ENCODE measurements around the gene PIK3C2A. TPM values are rescaled to one million over a fixed set of nuclear protein-coding genes. Genes with fewer than 3 reads are reported as not detected.
"Not testable (repeated sequence)": the region's sequence is repeated elsewhere in the genome, so short reads cannot be mapped to it uniquely, and the experiment has no call there.

The PIK3C2A gene
- total RNA-seq, 4 donors from 2014 or later: 30.5 to 46.7 (median 40.8) TPM

DNA sequence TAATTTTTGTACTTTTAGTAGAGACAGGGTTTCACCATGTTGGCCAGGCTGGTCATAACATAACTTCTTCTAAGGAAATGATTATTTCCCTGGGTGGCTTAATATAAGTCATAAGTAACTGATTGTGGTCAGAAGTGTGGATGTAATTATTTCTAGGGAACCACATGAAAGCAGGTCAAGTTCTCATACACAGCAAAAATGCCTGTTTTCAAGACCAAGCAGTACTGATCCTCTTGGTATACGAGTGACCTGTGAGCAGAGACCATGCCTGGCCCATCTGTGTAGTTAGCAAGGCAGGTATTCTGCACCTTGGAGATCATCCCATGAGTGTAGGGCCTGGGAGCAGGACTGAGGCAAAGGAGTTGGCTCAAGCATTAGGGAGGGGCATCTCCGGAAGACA, 36.3 kb upstream of the PIK3C2A start:
- TF ChIP-seq, protein P1, sequence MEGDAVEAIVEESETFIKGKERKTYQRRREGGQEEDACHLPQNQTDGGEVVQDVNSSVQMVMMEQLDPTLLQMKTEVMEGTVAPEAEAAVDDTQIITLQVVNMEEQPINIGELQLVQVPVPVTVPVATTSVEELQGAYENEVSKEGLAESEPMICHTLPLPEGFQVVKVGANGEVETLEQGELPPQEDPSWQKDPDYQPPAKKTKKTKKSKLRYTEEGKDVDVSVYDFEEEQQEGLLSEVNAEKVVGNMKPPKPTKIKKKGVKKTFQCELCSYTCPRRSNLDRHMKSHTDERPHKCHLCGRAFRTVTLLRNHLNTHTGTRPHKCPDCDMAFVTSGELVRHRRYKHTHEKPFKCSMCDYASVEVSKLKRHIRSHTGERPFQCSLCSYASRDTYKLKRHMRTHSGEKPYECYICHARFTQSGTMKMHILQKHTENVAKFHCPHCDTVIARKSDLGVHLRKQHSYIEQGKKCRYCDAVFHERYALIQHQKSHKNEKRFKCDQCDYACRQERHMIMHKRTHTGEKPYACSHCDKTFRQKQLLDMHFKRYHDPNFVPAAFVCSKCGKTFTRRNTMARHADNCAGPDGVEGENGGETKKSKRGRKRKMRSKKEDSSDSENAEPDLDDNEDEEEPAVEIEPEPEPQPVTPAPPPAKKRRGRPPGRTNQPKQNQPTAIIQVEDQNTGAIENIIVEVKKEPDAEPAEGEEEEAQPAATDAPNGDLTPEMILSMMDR (IDR thresholded peaks at IDR 0.05): no peak
- TF ChIP-seq POLR2A (IDR thresholded peaks at IDR 0.05): no peak
- 51 to 54% methylated on average over 2 of the region's 2 CpGs for WGBS, 2 donors
- intact Hi-C loops (cut with DNase I; ENCODE audit: low total_unique reads): no loop called here
- H3K4me3 ChIP-seq (ENCODE audit: low read depth, poor library complexity, severe bottlenecking): no peak overlapping the region
- no peak for DNase-seq (ENCODE audit: low spot score in 2 of 2)

DNA sequence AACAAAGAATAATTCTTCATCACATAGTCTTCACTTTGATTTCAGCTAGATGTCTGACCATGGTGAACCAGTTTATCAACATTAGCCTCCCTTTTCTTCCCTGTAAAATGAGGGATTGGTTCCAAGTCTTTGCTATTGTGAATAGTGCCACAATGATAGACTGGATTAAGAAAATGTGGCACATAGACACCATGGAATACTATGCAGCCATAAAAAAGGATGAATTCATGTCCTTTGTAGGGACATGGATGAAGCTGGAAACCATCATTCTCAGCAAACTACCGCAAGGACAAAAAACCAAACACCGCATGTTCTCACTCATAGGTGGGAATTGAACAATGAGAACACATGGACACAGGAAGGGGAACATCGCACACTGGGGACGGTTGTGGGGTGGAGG, 35.2 kb upstream of the PIK3C2A start:
- WGBS, 2 donors: 94 to 95% methylated on average over 4 of the region's 4 CpGs
- H3K4me3 ChIP-seq (ENCODE audit: low read depth, poor library complexity, severe bottlenecking); intact Hi-C loops (cut with DNase I; ENCODE audit: low total_unique reads); DNase-seq (ENCODE audit: low spot score in 2 of 2): not testable (repeated sequence)

DNA sequence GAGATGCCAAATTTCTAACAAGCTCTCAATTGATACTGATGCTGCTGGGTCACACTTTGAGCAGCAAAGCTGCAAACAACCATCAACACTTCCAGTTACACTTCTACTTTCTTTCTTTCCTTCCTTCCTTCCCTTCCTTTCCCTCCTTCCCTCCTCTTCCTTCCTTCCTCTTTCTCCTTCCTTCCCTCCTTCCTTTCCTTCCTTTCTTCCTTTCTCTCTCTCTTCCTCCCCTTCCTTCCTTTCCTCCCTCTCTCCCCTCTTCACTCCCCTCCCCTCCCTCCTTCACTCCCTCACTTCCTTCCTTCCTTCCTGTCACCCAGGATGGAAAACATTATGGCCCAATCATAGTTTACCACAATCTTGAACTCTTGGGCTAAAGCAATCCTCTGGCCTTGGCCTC, 33.0 kb upstream of the PIK3C2A start:
- DNase-seq (ENCODE audit: low spot score in 2 of 2): no peak
- intact Hi-C loops (cut with DNase I; ENCODE audit: low total_unique reads): no loop called here

DNA sequence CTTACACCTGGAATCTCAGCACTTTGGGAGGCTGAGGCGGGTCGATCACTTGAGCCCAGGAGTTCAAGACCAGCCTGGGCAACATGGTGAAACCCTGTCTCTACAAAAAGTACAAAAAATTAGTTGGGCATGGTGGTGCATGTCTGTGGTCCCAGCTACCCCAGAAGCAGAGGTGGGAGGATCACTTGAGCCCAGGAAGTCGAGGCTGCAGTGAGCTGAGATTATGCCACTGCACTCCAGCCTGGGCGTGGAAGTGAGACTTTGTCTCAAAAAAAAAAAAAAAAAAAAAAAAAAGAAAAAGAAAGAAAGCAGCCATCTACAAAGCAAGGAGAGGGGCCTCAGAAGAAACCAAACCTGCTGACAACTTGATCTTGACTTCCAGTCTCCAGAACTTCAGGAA, 32.1 kb upstream of the PIK3C2A start:
- WGBS, 2 donors: 79 to 89% methylated on average over 4 of the region's 4 CpGs
- not testable (repeated sequence) for H3K4me3 ChIP-seq (ENCODE audit: low read depth, poor library complexity, severe bottlenecking)

More for the DNA sequence above, 33.0 kb upstream of the PIK3C2A start:
- H3K4me3 ChIP-seq (ENCODE audit: low read depth, poor library complexity, severe bottlenecking): no peak overlapping the region
- no peak for TF ChIP-seq POLR2A (IDR thresholded peaks at IDR 0.05)

DNA sequence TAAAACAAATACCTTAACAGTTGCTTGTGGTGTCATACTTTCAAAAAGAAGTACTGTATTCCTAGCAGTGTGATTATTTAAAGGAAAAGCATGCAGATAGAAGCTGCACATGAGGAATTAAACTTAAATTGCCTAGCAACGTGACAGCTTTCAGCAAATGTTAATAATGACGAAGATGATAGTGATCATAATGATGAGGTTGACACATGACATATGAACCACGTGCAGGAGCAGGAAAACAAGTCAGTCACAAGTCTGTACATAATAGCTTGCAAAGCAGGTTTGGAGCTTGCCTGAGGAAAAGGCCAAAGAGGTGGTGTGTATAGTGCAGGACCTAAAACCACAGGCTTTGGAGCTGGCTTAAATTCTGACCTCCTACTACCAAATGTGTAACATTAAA, 30.6 kb upstream of the PIK3C2A start:
- no peak for TF ChIP-seq POLR2A (IDR thresholded peaks at IDR 0.05)
- TF ChIP-seq, protein P1 (IDR thresholded peaks at IDR 0.05): no peak
- H3K4me3 ChIP-seq (ENCODE audit: low read depth, poor library complexity, severe bottlenecking): no peak overlapping the region
- intact Hi-C loops (cut with DNase I; ENCODE audit: low total_unique reads): loop anchor here (5.0 kb wide), 1 partner anchor 114 kb away; the partner anchor contains the start of gene NCR3LG1
- 21 to 42% methylated on average over 3 of the region's 3 CpGs for WGBS, 2 donors
- DNase-seq (ENCODE audit: low spot score in 2 of 2): peak in 1 of 2 donors; percentile 44

More for the DNA sequence above, 32.1 kb upstream of the PIK3C2A start:
- intact Hi-C loops (cut with DNase I; ENCODE audit: low total_unique reads): loop anchor here (5.0 kb wide), 1 partner anchor 112 kb away; the partner anchor contains the start of gene NCR3LG1
- DNase-seq (ENCODE audit: low spot score in 2 of 2): not testable (repeated sequence)

DNA sequence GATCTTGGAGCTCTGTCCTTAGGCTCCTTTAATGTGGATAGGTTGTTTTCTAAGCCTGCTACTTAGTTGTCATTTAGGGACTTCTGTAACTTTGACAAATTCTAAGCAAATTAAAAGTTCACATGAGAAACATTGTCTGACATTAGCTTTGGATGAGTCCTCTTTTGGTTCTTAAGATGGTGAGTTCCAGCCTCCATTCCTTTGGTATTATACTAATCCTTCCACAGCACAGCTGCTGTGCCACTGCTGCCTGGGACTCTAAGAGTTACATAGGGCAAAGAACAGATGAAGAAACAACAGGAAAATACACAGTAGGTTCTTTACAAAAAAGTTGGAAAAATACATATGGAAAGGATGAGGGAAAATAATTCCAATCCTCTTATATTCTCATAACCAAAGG, 25.3 kb upstream of the PIK3C2A start:
- no peak overlapping the region for H3K4me3 ChIP-seq (ENCODE audit: low read depth, poor library complexity, severe bottlenecking)
- DNase-seq (ENCODE audit: low spot score in 2 of 2): no peak
- intact Hi-C loops (cut with DNase I; ENCODE audit: low total_unique reads): loop anchor here (5.0 kb wide), 1 partner anchor 274 kb away; no protein-coding TSS in a partner anchor
- TF ChIP-seq POLR2A (IDR thresholded peaks at IDR 0.05): no peak
- TF ChIP-seq, protein P1 (IDR thresholded peaks at IDR 0.05): no peak

DNA sequence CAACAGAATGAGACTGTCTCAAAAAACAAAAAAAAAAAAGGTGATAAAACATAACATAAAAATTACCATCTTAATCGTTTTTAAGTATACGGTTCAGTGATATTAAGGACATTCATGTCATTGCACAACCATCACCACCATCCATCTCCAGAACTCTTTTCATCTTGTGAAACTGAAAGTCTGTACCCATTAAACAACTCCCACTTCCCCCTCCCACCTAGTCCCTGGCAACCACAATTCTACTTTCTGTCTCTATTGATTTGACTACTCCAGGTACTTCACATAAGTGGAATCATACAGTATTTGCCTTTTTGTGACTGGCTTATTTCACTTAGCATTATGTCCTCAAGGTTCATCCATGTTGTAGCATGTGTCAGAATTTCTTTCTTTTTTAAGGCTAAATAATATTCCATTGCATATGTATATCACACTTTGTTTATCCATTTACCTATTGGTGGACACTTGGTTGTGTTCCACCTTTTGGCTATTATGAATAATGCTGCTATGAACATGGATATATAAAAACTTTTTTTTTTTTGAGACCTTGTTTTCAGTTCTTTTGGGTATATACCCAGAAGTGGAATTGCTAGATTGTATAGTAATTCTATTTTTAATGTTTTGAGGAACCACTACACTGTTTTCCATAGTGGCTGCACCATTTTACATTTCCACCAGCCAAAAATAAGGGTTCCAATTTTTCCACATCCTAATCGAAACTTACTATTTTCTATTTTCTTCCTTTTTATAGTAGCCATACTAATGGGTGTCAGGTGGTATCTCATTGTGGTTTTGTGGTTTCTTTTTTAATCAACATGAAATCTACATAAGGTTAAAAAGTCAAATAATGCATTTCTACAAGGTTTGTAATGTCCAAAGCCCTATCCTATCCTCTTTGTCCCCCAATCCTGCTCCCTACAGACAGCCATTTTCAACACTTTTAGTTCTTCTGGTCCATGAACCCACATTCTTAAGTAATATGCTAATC, 23.4 kb upstream of the PIK3C2A start:
- no peak for TF ChIP-seq POLR2A (IDR thresholded peaks at IDR 0.05)
- TF ChIP-seq, protein P1 (IDR thresholded peaks at IDR 0.05): no peak
- no peak overlapping the region for H3K4me3 ChIP-seq (ENCODE audit: low read depth, poor library complexity, severe bottlenecking)
- 77 to 79% methylated on average over 3 of the region's 3 CpGs for WGBS, 2 donors
- DNase-seq (ENCODE audit: low spot score in 2 of 2): no peak
- intact Hi-C loops (cut with DNase I; ENCODE audit: low total_unique reads): loop anchor here (5.0 kb wide), 1 partner anchor 276 kb away; no protein-coding TSS in a partner anchor

Data from lower leg skin (tissue), 4 donors.